ENCODE data around the gene ARID4B.

DNA sequence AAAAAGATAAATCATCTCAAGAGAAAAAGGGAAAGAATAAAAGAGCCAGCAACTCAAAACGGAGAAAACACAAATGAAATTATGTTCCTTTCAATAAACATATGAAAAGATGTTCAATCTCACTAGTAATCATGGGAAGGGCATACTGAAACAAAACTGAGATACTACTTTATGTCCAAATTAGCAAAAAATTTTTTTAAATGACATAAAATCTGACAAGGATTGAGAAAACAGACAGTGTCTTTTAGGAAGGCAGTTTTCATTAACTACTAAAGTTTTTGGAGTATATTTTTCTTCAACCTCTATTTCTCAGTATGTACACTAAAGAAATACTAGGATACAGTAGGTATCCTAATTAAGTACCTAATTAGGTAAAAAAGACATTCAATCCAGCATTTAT, 73.3 kb downstream of the ARID4B start:
- TF ChIP-seq, protein P1, sequence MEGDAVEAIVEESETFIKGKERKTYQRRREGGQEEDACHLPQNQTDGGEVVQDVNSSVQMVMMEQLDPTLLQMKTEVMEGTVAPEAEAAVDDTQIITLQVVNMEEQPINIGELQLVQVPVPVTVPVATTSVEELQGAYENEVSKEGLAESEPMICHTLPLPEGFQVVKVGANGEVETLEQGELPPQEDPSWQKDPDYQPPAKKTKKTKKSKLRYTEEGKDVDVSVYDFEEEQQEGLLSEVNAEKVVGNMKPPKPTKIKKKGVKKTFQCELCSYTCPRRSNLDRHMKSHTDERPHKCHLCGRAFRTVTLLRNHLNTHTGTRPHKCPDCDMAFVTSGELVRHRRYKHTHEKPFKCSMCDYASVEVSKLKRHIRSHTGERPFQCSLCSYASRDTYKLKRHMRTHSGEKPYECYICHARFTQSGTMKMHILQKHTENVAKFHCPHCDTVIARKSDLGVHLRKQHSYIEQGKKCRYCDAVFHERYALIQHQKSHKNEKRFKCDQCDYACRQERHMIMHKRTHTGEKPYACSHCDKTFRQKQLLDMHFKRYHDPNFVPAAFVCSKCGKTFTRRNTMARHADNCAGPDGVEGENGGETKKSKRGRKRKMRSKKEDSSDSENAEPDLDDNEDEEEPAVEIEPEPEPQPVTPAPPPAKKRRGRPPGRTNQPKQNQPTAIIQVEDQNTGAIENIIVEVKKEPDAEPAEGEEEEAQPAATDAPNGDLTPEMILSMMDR (IDR thresholded peaks at IDR 0.05) = no peak
- TF ChIP-seq ZFX (IDR thresholded peaks at IDR 0.05; ENCODE audit: borderline replicate concordance) = no peak
